WTC11 (cell line): Measurements from ENCODE around the gene PAM16. TPM values are rescaled to one million over a fixed set of nuclear protein-coding genes. Genes with fewer than 3 reads are reported as not detected.

Source experiments
- ATAC-seq: fragments of 200-7000 bp; cut with Tn5 transposase; 2 replicates; pipeline ENCODE4 v1.10.0; 2021; ENCODE audit warnings: mild to moderate bottlenecking, moderate library complexity
- Bru-seq: library from RNA; stranded (reverse); fragments of 400-500 nt; gene quantifications from one replicate; lab custom pipeline; 2021; lab: Mats Ljungman, UMichigan
- CTCF ChIA-PET: fragments of 300-600 bp; sonication (Branson Sonifier 250); formaldehyde crosslinking; loops from one replicate; lab custom pipeline; 2021; ENCODE audit warnings: antibody characterized with exemption; lab: Charles Lee
- POLR2A ChIA-PET: fragments of 350-600 bp; sonication (Branson Sonifier 250); formaldehyde crosslinking; loops from one replicate; lab custom pipeline; 2021; ENCODE audit warnings: antibody characterized with exemption; lab: Charles Lee
- DNase-seq: peaks from one replicate; pipeline ENCODE4 v3.0.0; 2021; ENCODE audit warnings: low spot score
- H3K27ac Mint-ChIP-seq: 2 replicates; pipeline ENCODE4 v1.8.0; 2021; ENCODE audit warnings: mixed read lengths
- H3K27me3 Mint-ChIP-seq: 2 replicates; pipeline ENCODE4 v1.8.0; 2021; ENCODE audit warnings: low read depth, mild to moderate bottlenecking, moderate library complexity, mixed read lengths
- H3K36me3 Mint-ChIP-seq: 2 replicates; pipeline ENCODE4 v1.8.0; 2021; ENCODE audit warnings: mixed read lengths
- H3K4me1 Mint-ChIP-seq: 2 replicates; pipeline ENCODE4 v1.8.0; 2022; ENCODE audit warnings: mixed read lengths
- H3K4me3 Mint-ChIP-seq: 2 replicates; pipeline ENCODE4 v1.8.0; 2021; ENCODE audit warnings: mild to moderate bottlenecking, moderate library complexity, mixed read lengths
- H3K9me3 Mint-ChIP-seq: 2 replicates; pipeline ENCODE4 v1.8.0; 2021; ENCODE audit warnings: mixed read lengths
- ATF1 ChIP-seq: sonication (generic); formaldehyde crosslinking; IDR thresholded peaks from 2 replicates; pipeline ENCODE4 v1.8.1; 2023; ENCODE audit warnings: mild to moderate bottlenecking, moderate library complexity, missing genetic modification reagents
- CREB1 ChIP-seq: sonication (generic); formaldehyde crosslinking; IDR thresholded peaks from 2 replicates; pipeline ENCODE4 v1.8.0; 2023; ENCODE audit warnings: mild to moderate bottlenecking, missing genetic modification reagents
- E2F5 ChIP-seq: sonication (generic); formaldehyde crosslinking; IDR thresholded peaks from 2 replicates; pipeline ENCODE4 v1.8.1; 2022; ENCODE audit warnings: mild to moderate bottlenecking, moderate library complexity, missing genetic modification reagents
- FOXJ3 ChIP-seq: sonication (generic); formaldehyde crosslinking; IDR thresholded peaks from 2 replicates; pipeline ENCODE4 v1.9.0; 2021; ENCODE audit warnings: missing genetic modification reagents, mild to moderate bottlenecking, borderline replicate concordance
- FOXP1 ChIP-seq: sonication (generic); formaldehyde crosslinking; IDR thresholded peaks from 2 replicates; pipeline ENCODE4 v1.8.0; 2022; ENCODE audit warnings: missing genetic modification reagents, mild to moderate bottlenecking, moderate library complexity, borderline replicate concordance
- FOXP4 ChIP-seq: sonication (generic); formaldehyde crosslinking; IDR thresholded peaks from 2 replicates; pipeline ENCODE4 v1.8.0; 2022; ENCODE audit warnings: mild to moderate bottlenecking, missing genetic modification reagents
- GABPB1 ChIP-seq: sonication (generic); formaldehyde crosslinking; IDR thresholded peaks from 2 replicates; pipeline ENCODE4 v1.8.1; 2023; ENCODE audit warnings: mild to moderate bottlenecking, missing genetic modification reagents
- MAX ChIP-seq: sonication (generic); formaldehyde crosslinking; IDR thresholded peaks from 2 replicates; pipeline ENCODE4 v1.8.0; 2022; ENCODE audit warnings: mild to moderate bottlenecking, missing genetic modification reagents
- MXD4 ChIP-seq: fragments of 250-450 bp; sonication (Bioruptor Pico); IDR thresholded peaks from 2 replicates; pipeline ENCODE4 v1.8.0; 2021; ENCODE audit warnings: mild to moderate bottlenecking, moderate library complexity, borderline replicate concordance
- NFYB ChIP-seq: sonication (generic); formaldehyde crosslinking; conservative IDR thresholded peaks from 2 replicates; pipeline ENCODE4 v1.8.0; 2022; ENCODE audit warnings: low read depth, missing genetic modification reagents
- NR2C2 ChIP-seq: sonication (generic); formaldehyde crosslinking; IDR thresholded peaks from 2 replicates; pipeline ENCODE4 v1.8.0; 2022; ENCODE audit warnings: mild to moderate bottlenecking, missing genetic modification reagents
- NR3C1 ChIP-seq: sonication (generic); formaldehyde crosslinking; conservative IDR thresholded peaks from 2 replicates; pipeline ENCODE4 v1.8.1; 2023; ENCODE audit warnings: low read depth, mild to moderate bottlenecking, missing genetic modification reagents
- SMAD4 ChIP-seq: sonication (generic); formaldehyde crosslinking; IDR thresholded peaks from 2 replicates; pipeline ENCODE4 v1.8.0; 2022; ENCODE audit warnings: mild to moderate bottlenecking, missing genetic modification reagents
- SP1 ChIP-seq: sonication (generic); formaldehyde crosslinking; conservative IDR thresholded peaks from 2 replicates; pipeline ENCODE4 v1.8.1; 2022; ENCODE audit warnings: missing genetic modification reagents
- ZNF121 ChIP-seq: sonication (generic); formaldehyde crosslinking; IDR thresholded peaks from 2 replicates; pipeline ENCODE4 v1.8.0; 2023; ENCODE audit warnings: missing genetic modification reagents
- ZNF263 ChIP-seq: sonication (generic); formaldehyde crosslinking; IDR thresholded peaks from 2 replicates; pipeline ENCODE4 v1.8.1; 2022; ENCODE audit warnings: low read depth, mild to moderate bottlenecking, moderate library complexity, missing genetic modification reagents
- ZNF416 ChIP-seq: fragments of 250-450 bp; sonication (Bioruptor Pico); IDR thresholded peaks from 2 replicates; pipeline ENCODE4 v1.9.0; 2021; ENCODE audit warnings: mild to moderate bottlenecking, inconsistent platforms
- ZNF512 ChIP-seq: sonication (generic); formaldehyde crosslinking; IDR thresholded peaks from 2 replicates; pipeline ENCODE4 v1.8.1; 2022; ENCODE audit warnings: missing genetic modification reagents, borderline replicate concordance
- ZSCAN18 ChIP-seq: fragments of 250-450 bp; sonication (Bioruptor Pico); IDR thresholded peaks from 2 replicates; pipeline ENCODE4 v2.1.2; 2022; ENCODE audit warnings: mild to moderate bottlenecking, moderate library complexity
- long read RNA-seq, 3 experiments: library from RNA in 1 of 3; library from capped mRNA in 1 of 3; library from polyadenylated mRNA in 1 of 3; unstranded in 2 of 3; stranded (forward) in 1 of 3; transcript quantifications; one replicate each; pipeline ENCODE4 v2.0.0, GENCODE V29; 2021
- total RNA-seq: library from RNA; stranded (reverse); gene quantifications from 3 replicates; pipeline ENCODE4 v1.2.3, GENCODE V29; 2021
- TF ChIP-seq, protein P1 (sequence below): sonication (generic); formaldehyde crosslinking; IDR thresholded peaks from 2 replicates; pipeline ENCODE4 v1.8.1; 2023; ENCODE audit warnings: mild to moderate bottlenecking, moderate library complexity, missing genetic modification reagents
- TF ChIP-seq, protein P2 (sequence below): sonication (generic); formaldehyde crosslinking; IDR thresholded peaks from 2 replicates; pipeline ENCODE4 v1.8.1; 2022; ENCODE audit warnings: mild to moderate bottlenecking, missing genetic modification reagents, moderate library complexity, borderline replicate concordance
- TF ChIP-seq, protein P3 (sequence below): fragments of 200-600 bp; IDR thresholded peaks from 2 replicates; pipeline ENCODE4 v1.8.0; 2022; ENCODE audit warnings: antibody characterized with exemption

Gene PAM16
- total RNA-seq (87.2 to 93.7 TPM (median 88.9 TPM) in 3 replicates), Bru-seq, nascent RNA (percentile 50 among the genes with signal in this experiment)
- long read RNA-seq, experiment 1, transcript PAM16-209 (5 exons, 650 nt): minor isoform, 5 of 46 reads
- long read RNA-seq, experiment 1, transcript PAM16-201 (5 exons, 587 nt): major isoform, 31 of 46 reads
- long read RNA-seq, experiment 1, partial matches to known transcripts: 0 of 46 reads
- long read RNA-seq, experiment 1, other reads (novel, unspliced or antisense): 7 of 46 reads
- long read RNA-seq, experiment 2, transcript PAM16-206 (4 exons, 704 nt): minor isoform, 7 of 76 reads
- long read RNA-seq, experiment 2, transcript PAM16-201 (5 exons, 587 nt): major isoform, 51 of 76 reads
- long read RNA-seq, experiment 2, transcript PAM16-209 (5 exons, 650 nt): minor isoform, 5 of 76 reads
- long read RNA-seq, experiment 2, partial matches to known transcripts: 0 of 76 reads
- long read RNA-seq, experiment 2, other reads (novel, unspliced or antisense): 8 of 76 reads
- long read RNA-seq, experiment 3, partial matches to known transcripts: 2 of 3 reads
- long read RNA-seq, experiment 3, other reads (novel, unspliced or antisense): 1 of 3 reads

GRCh38 chr16:4350787-4351659, at the start of gene PAM16:
Gene PAM16, minus strand, starts transcription at chr16:4351321. Its CDS starts 87 bp downstream, at chr16:4351234.
- DNase-seq: peak; percentile 99
- H3K36me3 Mint-ChIP-seq: peaks cover 6% of the 10 kb centered on the region; the same call in 1 of the 2 replicates
- ChIA-PET POLR2A (interaction anchor here (0.6 to 2.0 kb wide), 6 partner anchors 16 to 78 kb away, joined by 3 to 11 read pairs (median 4); partner anchors contain the start of genes TFAP4 and VASN), CTCF (interaction anchor here (0.5 to 5.7 kb wide), 19 partner anchors 9 to 618 kb away, joined by 3 to 102 read pairs (median 6); no protein-coding TSS in a partner anchor)
- H3K27ac Mint-ChIP-seq: peak within 1 kb of the TSS; percentile 70
- 0 out of 2 replicates have a peak, but pooled peaks cover 3% of the 10 kb centered on the region for H3K27me3 Mint-ChIP-seq
- H3K9me3 Mint-ChIP-seq: no peaks in the 10 kb centered on the region
- H3K4me3 Mint-ChIP-seq: peak within 1 kb of the TSS; percentile 95
- peaks cover 11% of the 10 kb centered on the region for H3K4me1 Mint-ChIP-seq
- peak; percentile 96 for ATAC-seq
- no peak for TF ChIP-seq ZNF263 (CRISPR knock-in tag)
- no peak for TF ChIP-seq ZSCAN18
- TF ChIP-seq SP1 (CRISPR knock-in tag): peak; percentile 63
- 0 out of 2 replicates have a peak, but pooled peaks have one; percentile 16 for TF ChIP-seq ZNF416 (CRISPR knock-in tag)
- TF ChIP-seq, protein P1, sequence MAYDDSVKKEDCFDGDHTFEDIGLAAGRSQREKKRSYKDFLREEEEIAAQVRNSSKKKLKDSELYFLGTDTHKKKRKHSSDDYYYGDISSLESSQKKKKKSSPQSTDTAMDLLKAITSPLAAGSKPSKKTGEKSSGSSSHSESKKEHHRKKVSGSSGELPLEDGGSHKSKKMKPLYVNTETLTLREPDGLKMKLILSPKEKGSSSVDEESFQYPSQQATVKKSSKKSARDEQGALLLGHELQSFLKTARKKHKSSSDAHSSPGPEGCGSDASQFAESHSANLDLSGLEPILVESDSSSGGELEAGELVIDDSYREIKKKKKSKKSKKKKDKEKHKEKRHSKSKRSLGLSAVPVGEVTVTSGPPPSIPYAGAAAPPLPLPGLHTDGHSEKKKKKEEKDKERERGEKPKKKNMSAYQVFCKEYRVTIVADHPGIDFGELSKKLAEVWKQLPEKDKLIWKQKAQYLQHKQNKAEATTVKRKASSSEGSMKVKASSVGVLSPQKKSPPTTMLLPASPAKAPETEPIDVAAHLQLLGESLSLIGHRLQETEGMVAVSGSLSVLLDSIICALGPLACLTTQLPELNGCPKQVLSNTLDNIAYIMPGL (CRISPR knock-in tag): no peak
- TF ChIP-seq, protein P2, sequence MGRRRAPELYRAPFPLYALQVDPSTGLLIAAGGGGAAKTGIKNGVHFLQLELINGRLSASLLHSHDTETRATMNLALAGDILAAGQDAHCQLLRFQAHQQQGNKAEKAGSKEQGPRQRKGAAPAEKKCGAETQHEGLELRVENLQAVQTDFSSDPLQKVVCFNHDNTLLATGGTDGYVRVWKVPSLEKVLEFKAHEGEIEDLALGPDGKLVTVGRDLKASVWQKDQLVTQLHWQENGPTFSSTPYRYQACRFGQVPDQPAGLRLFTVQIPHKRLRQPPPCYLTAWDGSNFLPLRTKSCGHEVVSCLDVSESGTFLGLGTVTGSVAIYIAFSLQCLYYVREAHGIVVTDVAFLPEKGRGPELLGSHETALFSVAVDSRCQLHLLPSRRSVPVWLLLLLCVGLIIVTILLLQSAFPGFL: 0 out of 2 replicates have a peak, but pooled peaks have one; percentile 13
- no peak for TF ChIP-seq NR3C1 (CRISPR knock-in tag)
- TF ChIP-seq CREB1: peak; percentile 33; the same call in 1 of the 2 replicates
- peak; percentile 0 for TF ChIP-seq GABPB1
- 0 out of 2 replicates have a peak, but pooled peaks have one; percentile 46 for TF ChIP-seq ATF1
- peak; percentile 66; the same call in 1 of the 2 replicates for TF ChIP-seq ZNF121
- TF ChIP-seq FOXP4 (CRISPR knock-in tag): peak; percentile 33; the same call in 1 of the 2 replicates
- 0 out of 2 replicates have a peak, but pooled peaks have one; percentile 50 for TF ChIP-seq FOXP1 (CRISPR knock-in tag)
- peak; percentile 79 for TF ChIP-seq NR2C2 (CRISPR knock-in tag)
- TF ChIP-seq NFYB (CRISPR knock-in tag): no peak
- TF ChIP-seq FOXJ3 (CRISPR knock-in tag): no peak
- 0 out of 2 replicates have a peak, but pooled peaks have one; percentile 14 for TF ChIP-seq E2F5 (CRISPR knock-in tag)
- peak; percentile 73; the same call in 1 of the 2 replicates for TF ChIP-seq MAX (CRISPR knock-in tag)
- no peak for TF ChIP-seq ZNF512 (CRISPR knock-in tag)
- TF ChIP-seq, protein P3, sequence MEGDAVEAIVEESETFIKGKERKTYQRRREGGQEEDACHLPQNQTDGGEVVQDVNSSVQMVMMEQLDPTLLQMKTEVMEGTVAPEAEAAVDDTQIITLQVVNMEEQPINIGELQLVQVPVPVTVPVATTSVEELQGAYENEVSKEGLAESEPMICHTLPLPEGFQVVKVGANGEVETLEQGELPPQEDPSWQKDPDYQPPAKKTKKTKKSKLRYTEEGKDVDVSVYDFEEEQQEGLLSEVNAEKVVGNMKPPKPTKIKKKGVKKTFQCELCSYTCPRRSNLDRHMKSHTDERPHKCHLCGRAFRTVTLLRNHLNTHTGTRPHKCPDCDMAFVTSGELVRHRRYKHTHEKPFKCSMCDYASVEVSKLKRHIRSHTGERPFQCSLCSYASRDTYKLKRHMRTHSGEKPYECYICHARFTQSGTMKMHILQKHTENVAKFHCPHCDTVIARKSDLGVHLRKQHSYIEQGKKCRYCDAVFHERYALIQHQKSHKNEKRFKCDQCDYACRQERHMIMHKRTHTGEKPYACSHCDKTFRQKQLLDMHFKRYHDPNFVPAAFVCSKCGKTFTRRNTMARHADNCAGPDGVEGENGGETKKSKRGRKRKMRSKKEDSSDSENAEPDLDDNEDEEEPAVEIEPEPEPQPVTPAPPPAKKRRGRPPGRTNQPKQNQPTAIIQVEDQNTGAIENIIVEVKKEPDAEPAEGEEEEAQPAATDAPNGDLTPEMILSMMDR: no peak
- TF ChIP-seq MXD4 (CRISPR knock-in tag): no peak
- no peak for TF ChIP-seq SMAD4 (CRISPR knock-in tag)
